ENCODE measurements around the gene MYF5. TPM values are rescaled to one million over a fixed set of nuclear protein-coding genes. Genes with fewer than 3 reads are reported as not detected.

The MYF5 gene
- total RNA-seq (ENCODE audit: low replicate concordance) = not detected in 2 replicates

GRCh38 chr12:80716696-80717469 is at the start of gene MYF5:
Gene MYF5 (plus strand): TSS chr12:80716912. CDS start chr12:80717064, 152 bp downstream.

DNA sequence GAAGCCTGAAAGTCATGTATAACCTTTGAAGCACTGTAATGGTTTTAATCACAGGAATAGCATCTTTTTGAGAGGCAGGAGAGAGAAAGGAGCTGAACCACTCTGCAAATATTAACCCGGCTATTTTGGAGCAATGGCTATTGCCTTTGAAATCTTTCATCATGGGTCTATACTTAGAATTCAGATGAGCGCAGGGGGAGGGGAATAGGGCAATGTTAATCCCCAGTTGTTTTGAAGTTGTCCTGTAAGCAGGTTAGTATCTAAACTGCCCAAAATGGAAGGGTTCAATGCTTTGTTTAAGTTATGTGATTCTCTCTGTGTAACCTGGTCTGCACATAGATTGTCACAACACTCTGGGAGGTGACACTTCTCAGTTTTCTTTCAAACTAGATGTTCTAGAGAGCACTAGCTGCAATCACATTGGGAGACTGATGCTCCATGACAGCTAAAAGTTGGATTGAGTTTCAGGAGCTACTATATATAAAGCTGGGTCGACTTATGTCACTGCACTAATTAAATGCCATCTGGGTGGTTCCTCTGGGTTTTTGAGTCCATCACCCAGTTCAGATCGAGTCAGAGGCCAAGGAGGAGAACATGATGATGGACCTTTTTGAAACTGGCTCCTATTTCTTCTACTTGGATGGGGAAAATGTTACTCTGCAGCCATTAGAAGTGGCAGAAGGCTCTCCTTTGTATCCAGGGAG is 9.4 kb upstream of the MYF5 start, which contains the start of gene MYF6:
MYF6 (plus strand) TSS at position 509 of the 704 bp plus-strand sequence; CDS start at position 595, 86 bp downstream.

Other genes with a start within 250 kb of the MYF5 start
- gene MYF6, start 9.3 kb upstream of the MYF5 start, total RNA-seq (ENCODE audit: low replicate concordance) = not detected in 2 replicates
- gene LIN7A, start 221.0 kb downstream of the MYF5 start, total RNA-seq (ENCODE audit: low replicate concordance) = 1.5 and 2.5 TPM in 2 replicates

Measured in smooth muscle cell of the coronary artery (primary cell).